NCI-H2081 treated with DMSO at 0.1 percent for 48 hours (cell line): ENCODE results near the gene OLFML3.

ENCODE experiments used
- DNase-seq: peaks from one replicate; lab custom pipeline; 2025; lab: John Stamatoyannopoulos, UW

Gene OLFML3

GRCh38 chr1:114026797-114027196, 47.5 kb downstream of the OLFML3 start:
- no peak for DNase-seq
